ENCODE data around the gene LIPA.

DNA sequence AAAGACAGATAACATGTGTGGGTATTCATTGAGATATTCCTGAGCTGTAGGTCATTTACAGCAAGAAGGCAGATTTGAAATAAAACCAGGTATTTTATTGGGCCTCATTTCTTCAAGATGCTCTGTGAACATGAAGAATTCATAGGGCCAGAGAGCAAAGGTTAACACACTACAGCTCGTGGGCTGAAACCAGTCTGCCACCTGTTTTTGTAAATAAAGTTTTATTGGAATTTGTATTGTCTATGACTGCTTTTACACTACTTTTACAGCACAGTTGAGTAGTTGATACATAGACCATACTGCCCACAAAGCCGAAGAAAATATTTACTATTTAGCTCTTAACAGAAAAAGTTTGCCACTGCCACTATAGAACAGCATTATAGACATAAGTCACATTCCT is 22.1 kb upstream of the LIPA start:
- TF ChIP-seq, protein P1, sequence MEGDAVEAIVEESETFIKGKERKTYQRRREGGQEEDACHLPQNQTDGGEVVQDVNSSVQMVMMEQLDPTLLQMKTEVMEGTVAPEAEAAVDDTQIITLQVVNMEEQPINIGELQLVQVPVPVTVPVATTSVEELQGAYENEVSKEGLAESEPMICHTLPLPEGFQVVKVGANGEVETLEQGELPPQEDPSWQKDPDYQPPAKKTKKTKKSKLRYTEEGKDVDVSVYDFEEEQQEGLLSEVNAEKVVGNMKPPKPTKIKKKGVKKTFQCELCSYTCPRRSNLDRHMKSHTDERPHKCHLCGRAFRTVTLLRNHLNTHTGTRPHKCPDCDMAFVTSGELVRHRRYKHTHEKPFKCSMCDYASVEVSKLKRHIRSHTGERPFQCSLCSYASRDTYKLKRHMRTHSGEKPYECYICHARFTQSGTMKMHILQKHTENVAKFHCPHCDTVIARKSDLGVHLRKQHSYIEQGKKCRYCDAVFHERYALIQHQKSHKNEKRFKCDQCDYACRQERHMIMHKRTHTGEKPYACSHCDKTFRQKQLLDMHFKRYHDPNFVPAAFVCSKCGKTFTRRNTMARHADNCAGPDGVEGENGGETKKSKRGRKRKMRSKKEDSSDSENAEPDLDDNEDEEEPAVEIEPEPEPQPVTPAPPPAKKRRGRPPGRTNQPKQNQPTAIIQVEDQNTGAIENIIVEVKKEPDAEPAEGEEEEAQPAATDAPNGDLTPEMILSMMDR (conservative IDR thresholded peaks at IDR 0.05; ENCODE audit: low read length): no peak
- TF ChIP-seq EZH2phosphoT487 (IDR thresholded peaks at IDR 0.05; ENCODE audit: borderline replicate concordance, low read depth, low read length): no peak
